HCT116 (cell line): ENCODE results near the gene APCDD1L. TPM values are rescaled to one million over a fixed set of nuclear protein-coding genes. Genes with fewer than 3 reads are reported as not detected.

Experiments used
- ATAC-seq: fragments of 200-7000 bp; cut with Tn5 transposase; 2 replicates; pipeline ENCODE4 v1.9.1; 2020; ENCODE audit warnings: mild to moderate bottlenecking, moderate library complexity
- BruUV-seq: library from RNA; stranded (reverse); fragments of 400-500 nt; replicated peaks from 2 replicates; lab custom pipeline; 2021; lab: Mats Ljungman, UMichigan
- CTCF ChIA-PET: fragments of 300-600 bp; sonication (Branson Sonifier 250); formaldehyde crosslinking; loops from one replicate; lab custom pipeline; 2021; ENCODE audit warnings: antibody characterized with exemption; lab: Charles Lee
- POLR2A ChIA-PET: fragments of 300-600, 350-600 bp; sonication (Branson Sonifier 250); formaldehyde crosslinking; loops from one replicate; lab custom pipeline; 2021; ENCODE audit warnings: antibody characterized with exemption; lab: Charles Lee
- RAD21 ChIA-PET, 2 experiments: fragments of 300-600 bp; sonication (Branson Sonifier 250); formaldehyde crosslinking; loops; one replicate each; lab custom pipeline; 2023; ENCODE audit warnings: low total read pairs in 2 of 2; ENCODE audit not compliant: uncharacterized antibody in 2 of 2, unreplicated experiment in 2 of 2, low non-redundant PET in 1 of 2; lab: Charles Lee
- DNase-seq: peaks from one replicate; pipeline ENCODE4 v3.0.0-alpha.2; 2010; ENCODE audit warnings: low read depth, low spot score
- H2AFZ ChIP-seq: fragments of 200-600 bp; shearing (Covaris generic), sonication (generic); 2 replicates; pipeline ENCODE4 v1.6.1; 2017; ENCODE audit warnings: low read depth, mixed run types, mixed read lengths, antibody characterized with exemption, low read length; ENCODE audit not compliant: poor library complexity, severe bottlenecking
- H3K27ac ChIP-seq: 2 replicates; pipeline ENCODE4 v1.5.1; 2012; ENCODE audit warnings: low read depth, low read length
- H3K27me3 ChIP-seq: fragments of 200-600 bp; sonication (generic); 2 replicates; pipeline ENCODE4 v1.6.1; 2016; ENCODE audit warnings: mixed run types, low read length, mixed read lengths; ENCODE audit not compliant: insufficient read depth
- H3K36me3 ChIP-seq, 2 experiments: fragments of 200-500 bp in 1 of 2; fragments of 200-600 bp in 1 of 2; sonication (Bioruptor generic) in 1 of 2; sonication (generic) in 1 of 2; 2 replicates each; pipeline versions ENCODE4 v1.5.1 to v1.6.1; 2014 to 2016; ENCODE audit warnings: low read length in 2 of 2, inconsistent platforms in 1 of 2, mixed read lengths in 1 of 2, mixed run types in 1 of 2; ENCODE audit not compliant: insufficient read depth in 2 of 2, control insufficient read depth in 1 of 2
- H3K4me1 ChIP-seq, 2 experiments: fragments of 200-600 bp in 1 of 2; sonication (generic) in 1 of 2; 2 replicates each; pipeline versions ENCODE4 v1.5.1 to v1.6.1; 2012 to 2017; ENCODE audit warnings: low read length in 2 of 2, inconsistent platforms in 1 of 2, mild to moderate bottlenecking in 1 of 2, mixed read lengths in 1 of 2, mixed run types in 1 of 2, moderate library complexity in 1 of 2; ENCODE audit not compliant: insufficient read depth in 2 of 2, control insufficient read depth in 1 of 2
- H3K4me2 ChIP-seq: fragments of 200-600 bp; sonication (generic); 2 replicates; pipeline ENCODE4 v1.6.1; 2017; ENCODE audit warnings: mixed run types, low read length, mixed read lengths
- H3K4me3 ChIP-seq, 2 experiments: fragments of 200-600 bp in 1 of 2; sonication (generic) in 1 of 2; replicated peaks in 1 of 2; 2 replicates each; pipeline ENCODE4 v1.5.1; 2011 to 2016; ENCODE audit warnings: low read length in 2 of 2, control low read depth in 1 of 2, low read depth in 1 of 2, mild to moderate bottlenecking in 1 of 2, mixed read lengths in 1 of 2, mixed run types in 1 of 2
- H3K79me2 ChIP-seq: fragments of 200-600 bp; sonication (generic); 2 replicates; pipeline ENCODE4 v1.6.1; 2017; ENCODE audit warnings: mild to moderate bottlenecking, mixed run types, low read length, moderate library complexity, mixed read lengths; ENCODE audit not compliant: insufficient read depth
- H3K9ac ChIP-seq: fragments of 200-600 bp; sonication (generic); 2 replicates; pipeline ENCODE4 v1.6.1; 2016; ENCODE audit warnings: low read length, mixed read lengths
- H3K9me2 ChIP-seq: fragments of 200-600 bp; sonication (generic), shearing (Covaris generic); 2 replicates; pipeline ENCODE4 v1.6.1; 2017; ENCODE audit warnings: mixed run types, mild to moderate bottlenecking, moderate library complexity; ENCODE audit not compliant: insufficient read depth
- H3K9me3 ChIP-seq, 2 experiments: fragments of 200-500 bp in 1 of 2; fragments of 200-600 bp in 1 of 2; sonication (Bioruptor generic) in 1 of 2; sonication (generic) in 1 of 2; 2 replicates each; pipeline ENCODE4 v1.6.1; 2014 to 2017; ENCODE audit warnings: low read length in 2 of 2, mixed read lengths in 2 of 2, inconsistent platforms in 1 of 2, low read depth in 1 of 2, mild to moderate bottlenecking in 1 of 2, mixed run types in 1 of 2, moderate library complexity in 1 of 2; ENCODE audit not compliant: control insufficient read depth in 1 of 2, insufficient read depth in 1 of 2
- H4K20me1 ChIP-seq: fragments of 200-600 bp; sonication (generic), shearing (Covaris generic); 2 replicates; pipeline ENCODE4 v1.6.1; 2017; ENCODE audit warnings: mixed run types, mild to moderate bottlenecking, moderate library complexity; ENCODE audit not compliant: insufficient read depth
- CBX3 ChIP-seq: IDR thresholded peaks from 2 replicates; pipeline ENCODE4 v1.6.1; 2012; ENCODE audit warnings: low read depth
- EGR1 ChIP-seq: IDR thresholded peaks from 2 replicates; pipeline ENCODE4 v1.6.1; 2012; ENCODE audit warnings: low read depth
- EZH2phosphoT487 ChIP-seq: fragments of 200-600 bp; IDR thresholded peaks from 2 replicates; pipeline ENCODE4 v1.6.1; 2018; ENCODE audit warnings: antibody characterized with exemption, borderline replicate concordance
- FOSL1 ChIP-seq: IDR thresholded peaks from 2 replicates; pipeline ENCODE4 v1.6.1; 2012; ENCODE audit warnings: low read depth
- JUND ChIP-seq: IDR thresholded peaks from 2 replicates; pipeline ENCODE4 v1.6.1; 2012
- POLR2A ChIP-seq: IDR thresholded peaks from 2 replicates; pipeline ENCODE4 v1.7.0; 2011; ENCODE audit warnings: borderline replicate concordance; ENCODE audit not compliant: insufficient read depth, insufficient read length; ENCODE audit errors: extremely low read depth
- POLR2AphosphoS5 ChIP-seq: IDR thresholded peaks from 2 replicates; pipeline ENCODE4 v1.6.1; 2011; ENCODE audit warnings: mild to moderate bottlenecking, low read depth, low read length, moderate library complexity
- RAD21 ChIP-seq: IDR thresholded peaks from 2 replicates; pipeline ENCODE4 v1.6.1; 2012; ENCODE audit warnings: low read depth, mild to moderate bottlenecking
- SP1 ChIP-seq: IDR thresholded peaks from 2 replicates; pipeline ENCODE4 v1.6.1; 2012; ENCODE audit warnings: low read depth
- TCF7L2 ChIP-seq: IDR thresholded peaks from 2 replicates; pipeline ENCODE4 v1.7.0; 2011; ENCODE audit warnings: borderline replicate concordance, inconsistent platforms; ENCODE audit not compliant: insufficient read depth, insufficient read length; ENCODE audit errors: extremely low read depth
- YY1 ChIP-seq: IDR thresholded peaks from 2 replicates; pipeline ENCODE4 v1.6.1; 2011; ENCODE audit warnings: low read length, low read depth, moderate library complexity, mild to moderate bottlenecking; ENCODE audit not compliant: insufficient replicate concordance; ENCODE audit errors: extremely low read depth
- ZNF274 ChIP-seq: fragments of 200-500 bp; sonication (Bioruptor generic); IDR thresholded peaks from 2 replicates; pipeline ENCODE4 v1.6.1; 2014; ENCODE audit warnings: mild to moderate bottlenecking, low read depth, low read length, inconsistent platforms
- intact Hi-C: fragments of 100-400 bp; cut with micrococcal nuclease; formaldehyde crosslinking; loops from 2 replicates; pipeline ENCODE4 v1.10.0; 2022
- total RNA-seq: library from RNA; stranded (reverse); gene quantifications from one replicate; pipeline ENCODE4 v1.2.1, GENCODE V29; 2021; ENCODE audit not compliant: unreplicated experiment
- TF ChIP-seq, protein P1 (sequence below): IDR thresholded peaks from 2 replicates; pipeline ENCODE4 v1.6.1; 2011; ENCODE audit warnings: mild to moderate bottlenecking, low read length, moderate library complexity; ENCODE audit not compliant: insufficient replicate concordance; ENCODE audit errors: extremely low read depth
- TF ChIP-seq, protein P2 (sequence below): IDR thresholded peaks from 2 replicates; pipeline ENCODE4 v1.6.1; 2012
- TF ChIP-seq, protein P3 (sequence below): IDR thresholded peaks from 2 replicates; pipeline ENCODE4 v1.6.1; 2012
- TF ChIP-seq, protein P4 (sequence below), 3 experiments: fragments of 200-600 bp in 1 of 3; sonication (generic) in 1 of 3; IDR thresholded peaks in 2 of 3; conservative IDR thresholded peaks in 1 of 3; 2 replicates each; pipeline ENCODE4 v1.5.1; 2012 to 2017; ENCODE audit warnings: low read depth in 2 of 3, low read length in 2 of 3, antibody characterized with exemption in 1 of 3, borderline replicate concordance in 1 of 3, control low read depth in 1 of 3, mild to moderate bottlenecking in 1 of 3, mixed read lengths in 1 of 3, mixed run types in 1 of 3, moderate library complexity in 1 of 3; ENCODE audit not compliant: insufficient read depth in 1 of 3

The APCDD1L gene
- total RNA-seq, 1 experiment from 2014 or later = not detected

GRCh38 chr20:58552366-58552934 lies 37.3 kb upstream of the APCDD1L start:
- H3K9ac ChIP-seq = no peak overlapping the region
- no peak overlapping the region for H3K27ac ChIP-seq
- no peak overlapping the region for H3K4me2 ChIP-seq
- H2AFZ ChIP-seq = no peak overlapping the region
- no peaks in the 10 kb centered on the region for H3K9me3 ChIP-seq
- H3K27me3 ChIP-seq = peaks cover 18% of the 10 kb centered on the region; the same call in 1 of the 2 replicates
- H3K36me3 ChIP-seq = no peaks in the 10 kb centered on the region
- TF ChIP-seq, protein P1, sequence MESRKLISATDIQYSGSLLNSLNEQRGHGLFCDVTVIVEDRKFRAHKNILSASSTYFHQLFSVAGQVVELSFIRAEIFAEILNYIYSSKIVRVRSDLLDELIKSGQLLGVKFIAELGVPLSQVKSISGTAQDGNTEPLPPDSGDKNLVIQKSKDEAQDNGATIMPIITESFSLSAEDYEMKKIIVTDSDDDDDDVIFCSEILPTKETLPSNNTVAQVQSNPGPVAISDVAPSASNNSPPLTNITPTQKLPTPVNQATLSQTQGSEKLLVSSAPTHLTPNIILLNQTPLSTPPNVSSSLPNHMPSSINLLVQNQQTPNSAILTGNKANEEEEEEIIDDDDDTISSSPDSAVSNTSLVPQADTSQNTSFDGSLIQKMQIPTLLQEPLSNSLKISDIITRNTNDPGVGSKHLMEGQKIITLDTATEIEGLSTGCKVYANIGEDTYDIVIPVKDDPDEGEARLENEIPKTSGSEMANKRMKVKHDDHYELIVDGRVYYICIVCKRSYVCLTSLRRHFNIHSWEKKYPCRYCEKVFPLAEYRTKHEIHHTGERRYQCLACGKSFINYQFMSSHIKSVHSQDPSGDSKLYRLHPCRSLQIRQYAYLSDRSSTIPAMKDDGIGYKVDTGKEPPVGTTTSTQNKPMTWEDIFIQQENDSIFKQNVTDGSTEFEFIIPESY = no peak
- TF ChIP-seq FOSL1 (no peak), RAD21 (no peak), CBX3 (no peak), POLR2AphosphoS5 (no peak)
- TF ChIP-seq, protein P2, sequence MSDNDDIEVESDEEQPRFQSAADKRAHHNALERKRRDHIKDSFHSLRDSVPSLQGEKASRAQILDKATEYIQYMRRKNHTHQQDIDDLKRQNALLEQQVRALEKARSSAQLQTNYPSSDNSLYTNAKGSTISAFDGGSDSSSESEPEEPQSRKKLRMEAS = no peak
- peaks cover 0 to 4% of the 10 kb centered on the region in 2 experiments; a peak in 1 of 4 replicates for H3K4me1 ChIP-seq
- DNase-seq (no peak), ATAC-seq (no peak)
- no peak overlapping the region for H3K4me3 ChIP-seq
- H3K9me2 ChIP-seq = no peaks in the 10 kb centered on the region
- no TSS peak for BruUV-seq
- ChIA-PET RAD21 (no interaction called here), CTCF (no interaction called here), POLR2A (no interaction called here)
- no peaks in the 10 kb centered on the region for H4K20me1 ChIP-seq
- intact Hi-C loops = no loop called here
- H3K79me2 ChIP-seq = no peaks in the 10 kb centered on the region

- Histone ChIP-seq H3K9ac (no peak overlapping the region), H3K27me3 (peaks cover 18% of the 10 kb centered on the region; the same call in 1 of the 2 replicates), H3K4me2 (no peak overlapping the region), H3K4me1 (peaks cover 0 to 4% of the 10 kb centered on the region in 2 experiments; a peak in 1 of 4 replicates), H3K27ac (no peak overlapping the region), H3K79me2 (no peaks in the 10 kb centered on the region), H2AFZ (no peak overlapping the region), H4K20me1 (no peaks in the 10 kb centered on the region), H3K9me3 (no peaks in the 10 kb centered on the region), H3K36me3 (no peaks in the 10 kb centered on the region), H3K4me3 (no peak overlapping the region), H3K9me2 (no peaks in the 10 kb centered on the region)
- ATAC-seq = no peak
- no peak for DNase-seq
- no TSS peak for BruUV-seq
- RAD21 ChIA-PET = no interaction called here
- TF ChIP-seq POLR2AphosphoS5 = no peak
- no peak for TF ChIP-seq EZH2phosphoT487
- no peak for TF ChIP-seq POLR2A
- TF ChIP-seq EGR1 = no peak
- no peak for TF ChIP-seq YY1
- TF ChIP-seq JUND = no peak
- TF ChIP-seq, protein P3, sequence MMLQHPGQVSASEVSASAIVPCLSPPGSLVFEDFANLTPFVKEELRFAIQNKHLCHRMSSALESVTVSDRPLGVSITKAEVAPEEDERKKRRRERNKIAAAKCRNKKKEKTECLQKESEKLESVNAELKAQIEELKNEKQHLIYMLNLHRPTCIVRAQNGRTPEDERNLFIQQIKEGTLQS = no peak
- TF ChIP-seq, protein P4, sequence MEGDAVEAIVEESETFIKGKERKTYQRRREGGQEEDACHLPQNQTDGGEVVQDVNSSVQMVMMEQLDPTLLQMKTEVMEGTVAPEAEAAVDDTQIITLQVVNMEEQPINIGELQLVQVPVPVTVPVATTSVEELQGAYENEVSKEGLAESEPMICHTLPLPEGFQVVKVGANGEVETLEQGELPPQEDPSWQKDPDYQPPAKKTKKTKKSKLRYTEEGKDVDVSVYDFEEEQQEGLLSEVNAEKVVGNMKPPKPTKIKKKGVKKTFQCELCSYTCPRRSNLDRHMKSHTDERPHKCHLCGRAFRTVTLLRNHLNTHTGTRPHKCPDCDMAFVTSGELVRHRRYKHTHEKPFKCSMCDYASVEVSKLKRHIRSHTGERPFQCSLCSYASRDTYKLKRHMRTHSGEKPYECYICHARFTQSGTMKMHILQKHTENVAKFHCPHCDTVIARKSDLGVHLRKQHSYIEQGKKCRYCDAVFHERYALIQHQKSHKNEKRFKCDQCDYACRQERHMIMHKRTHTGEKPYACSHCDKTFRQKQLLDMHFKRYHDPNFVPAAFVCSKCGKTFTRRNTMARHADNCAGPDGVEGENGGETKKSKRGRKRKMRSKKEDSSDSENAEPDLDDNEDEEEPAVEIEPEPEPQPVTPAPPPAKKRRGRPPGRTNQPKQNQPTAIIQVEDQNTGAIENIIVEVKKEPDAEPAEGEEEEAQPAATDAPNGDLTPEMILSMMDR (IDR thresholded peaks at IDR 0.05 in 2 of 3, conservative IDR thresholded peaks at IDR 0.05 in 1 of 3; ENCODE audit: borderline replicate concordance in 1 of 3, insufficient read depth in 1 of 3, low read depth in 2 of 3, low read length in 2 of 3) = no peak
- TF ChIP-seq ZNF274 = no peak
- TF ChIP-seq SP1 = no peak
- no peak for TF ChIP-seq RAD21
- TF ChIP-seq TCF7L2 = no peak
- POLR2A ChIA-PET = no interaction called here
- CTCF ChIA-PET = no interaction called here
- intact Hi-C loops = no loop called here
These were observed 36.4 kb upstream of the APCDD1L start for GRCh38 chr20:58551631-58552030.
